Subcutaneous adipose tissue (tissue), 4 donors: Measurements from ENCODE around the gene MBOAT7. TPM values are rescaled to one million over a fixed set of nuclear protein-coding genes. Genes with fewer than 3 reads are reported as not detected.

ENCODE experiments used
- CTCF ChIP-seq: fragments of 450-650 bp; IDR thresholded peaks from one replicate; pipeline ENCODE4 v1.5.1; 2016; ENCODE audit warnings: low read depth, mild to moderate bottlenecking, control low read depth, antibody characterized with exemption, moderate library complexity
- total RNA-seq, 4 donors: library from RNA; depleted of rRNA; stranded (reverse); fragments of >200 nt; gene quantifications; one replicate each; pipeline ENCODE4 v1.1.0, GENCODE V29; 2016

MBOAT7 gene
- total RNA-seq, 4 donors from 2014 or later: 8.8 to 36.7 (median 21.2) TPM

GRCh38 chr19:54179921-54180461, 9.4 kb downstream of the MBOAT7 start:
- no peak for TF ChIP-seq CTCF

- TF ChIP-seq CTCF: no peak
Observed at GRCh38 chr19:54179262-54179852, 10.0 kb downstream of the MBOAT7 start.

- TF ChIP-seq CTCF: no peak
Observed at GRCh38 chr19:54178581-54179261, 10.7 kb downstream of the MBOAT7 start.

GRCh38 chr19:54173951-54174834, 15.2 kb downstream of the MBOAT7 start:
- TF ChIP-seq CTCF: no peak

GRCh38 chr19:54173359-54173699, 16.1 kb downstream of the MBOAT7 start:
- no peak for TF ChIP-seq CTCF

- no peak for TF ChIP-seq CTCF
Observed at GRCh38 chr19:54172471-54173358, 16.7 kb downstream of the MBOAT7 start, which contains the start of gene TMC4. TSS of gene TMC4 (minus strand) at chr19:54173160. CDS start at chr19:54173117, 43 bp downstream.
